Right kidney (tissue), 1 donor: ENCODE results near the gene MRPL1.

Experiments
- DNase-seq: peaks from one replicate; pipeline ENCODE4 v3.0.0-alpha.2; 2016

The MRPL1 gene

GRCh38 chr4:77845929-77846328 lies 16.7 kb upstream of the MRPL1 start:
- DNase-seq: no peak

- DNase-seq: no peak
Measured at GRCh38 chr4:77848508-77848907, 14.1 kb upstream of the MRPL1 start.

- DNase-seq: no peak
Measured at GRCh38 chr4:77849278-77849965, 13.2 kb upstream of the MRPL1 start.

- no peak for DNase-seq
Measured at GRCh38 chr4:77852892-77853495, 9.6 kb upstream of the MRPL1 start.

GRCh38 chr4:77854431-77855111 lies 8.1 kb upstream of the MRPL1 start:
- no peak for DNase-seq

- no peak for DNase-seq
Measured at GRCh38 chr4:77856152-77856551, 6.5 kb upstream of the MRPL1 start.

- DNase-seq: no peak
Measured at GRCh38 chr4:77859256-77859655, 3.4 kb upstream of the MRPL1 start.

GRCh38 chr4:77861495-77861894 lies 1.1 kb upstream of the MRPL1 start:
- DNase-seq: peak; percentile 7

GRCh38 chr4:77863341-77863740 lies 711 bp downstream of the MRPL1 start:
- peak; percentile 15 for DNase-seq

- no peak for DNase-seq
Measured at GRCh38 chr4:77865259-77865658, 2.6 kb downstream of the MRPL1 start.

- no peak for DNase-seq
Measured at GRCh38 chr4:77872723-77873445, 10.3 kb downstream of the MRPL1 start.

- DNase-seq: no peak
Measured at GRCh38 chr4:77877167-77877566, 14.5 kb downstream of the MRPL1 start.

- peak; percentile 9 for DNase-seq
Measured at GRCh38 chr4:77877771-77878565, 15.3 kb downstream of the MRPL1 start.

- no peak for DNase-seq
Measured at GRCh38 chr4:77880784-77881183, 18.2 kb downstream of the MRPL1 start.

GRCh38 chr4:77881460-77882295 lies 19.0 kb downstream of the MRPL1 start:
- DNase-seq: no peak

GRCh38 chr4:77893451-77893850 lies 30.8 kb downstream of the MRPL1 start:
- no peak for DNase-seq

GRCh38 chr4:77899607-77900006 lies 37.0 kb downstream of the MRPL1 start:
- DNase-seq: no peak

GRCh38 chr4:77903186-77903585 lies 40.6 kb downstream of the MRPL1 start:
- no peak for DNase-seq

GRCh38 chr4:77905651-77906263 lies 43.1 kb downstream of the MRPL1 start:
- DNase-seq: no peak

- DNase-seq: no peak
Measured at GRCh38 chr4:77910676-77911075, 48.0 kb downstream of the MRPL1 start.

GRCh38 chr4:77911091-77911490 lies 48.5 kb downstream of the MRPL1 start:
- no peak for DNase-seq
